NB4 (cell line): ENCODE data around the gene GPC5.
A peak's percentile ranks its signal among the peaks of the same experiment; 100 is the strongest.

Experiments
- DNase-seq: peaks from one replicate; pipeline ENCODE4 v3.0.0; 2010; ENCODE audit warnings: low read depth
- H3K4me3 ChIP-seq: one replicate; pipeline ENCODE4 v1.5.1; 2011; ENCODE audit warnings: mild to moderate bottlenecking, low read depth, low read length, moderate library complexity
- MYC ChIP-seq: IDR thresholded peaks from 2 replicates; pipeline ENCODE4 v1.6.1; 2011; ENCODE audit warnings: low read depth, low read length
- POLR2A ChIP-seq: IDR thresholded peaks from 2 replicates; pipeline ENCODE4 v1.6.1; 2011; ENCODE audit warnings: mild to moderate bottlenecking; ENCODE audit not compliant: insufficient read length; ENCODE audit errors: extremely low read depth
- TF ChIP-seq, protein P1 (sequence below): IDR thresholded peaks from one replicate; pipeline ENCODE4 v1.5.1; 2012; ENCODE audit warnings: low read depth, low read length
- TF ChIP-seq, protein P2 (sequence below): IDR thresholded peaks from 2 replicates; pipeline ENCODE4 v1.6.1; 2011; ENCODE audit warnings: low read depth, low read length

The GPC5 gene

DNA sequence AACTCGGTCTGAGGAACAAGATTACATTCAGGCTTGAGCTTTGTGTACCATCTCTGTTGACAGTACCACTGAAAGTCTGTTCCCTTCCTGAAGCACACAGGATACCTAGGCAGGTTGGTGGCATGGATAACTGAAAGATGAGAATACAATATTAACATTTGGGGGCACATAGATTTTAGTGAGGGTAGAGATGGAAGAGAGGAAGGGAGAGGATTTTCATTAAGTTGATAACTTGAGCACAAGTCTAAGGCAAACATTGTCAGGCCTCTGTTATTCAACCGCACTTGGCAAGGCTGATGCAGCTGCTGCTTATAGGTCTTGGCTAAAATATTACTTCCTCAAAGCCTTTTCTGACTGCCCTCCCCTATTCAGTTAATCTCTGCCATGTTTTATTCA, 40.0 kb upstream of the GPC5 start:
- TF ChIP-seq, protein P1, sequence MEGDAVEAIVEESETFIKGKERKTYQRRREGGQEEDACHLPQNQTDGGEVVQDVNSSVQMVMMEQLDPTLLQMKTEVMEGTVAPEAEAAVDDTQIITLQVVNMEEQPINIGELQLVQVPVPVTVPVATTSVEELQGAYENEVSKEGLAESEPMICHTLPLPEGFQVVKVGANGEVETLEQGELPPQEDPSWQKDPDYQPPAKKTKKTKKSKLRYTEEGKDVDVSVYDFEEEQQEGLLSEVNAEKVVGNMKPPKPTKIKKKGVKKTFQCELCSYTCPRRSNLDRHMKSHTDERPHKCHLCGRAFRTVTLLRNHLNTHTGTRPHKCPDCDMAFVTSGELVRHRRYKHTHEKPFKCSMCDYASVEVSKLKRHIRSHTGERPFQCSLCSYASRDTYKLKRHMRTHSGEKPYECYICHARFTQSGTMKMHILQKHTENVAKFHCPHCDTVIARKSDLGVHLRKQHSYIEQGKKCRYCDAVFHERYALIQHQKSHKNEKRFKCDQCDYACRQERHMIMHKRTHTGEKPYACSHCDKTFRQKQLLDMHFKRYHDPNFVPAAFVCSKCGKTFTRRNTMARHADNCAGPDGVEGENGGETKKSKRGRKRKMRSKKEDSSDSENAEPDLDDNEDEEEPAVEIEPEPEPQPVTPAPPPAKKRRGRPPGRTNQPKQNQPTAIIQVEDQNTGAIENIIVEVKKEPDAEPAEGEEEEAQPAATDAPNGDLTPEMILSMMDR, result no peak
- TF ChIP-seq MYC (no peak), POLR2A (peak; percentile 18)
- TF ChIP-seq, protein P2, sequence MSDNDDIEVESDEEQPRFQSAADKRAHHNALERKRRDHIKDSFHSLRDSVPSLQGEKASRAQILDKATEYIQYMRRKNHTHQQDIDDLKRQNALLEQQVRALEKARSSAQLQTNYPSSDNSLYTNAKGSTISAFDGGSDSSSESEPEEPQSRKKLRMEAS, result no peak
- peak; percentile 57 for DNase-seq
- no peak overlapping the region for H3K4me3 ChIP-seq

DNA sequence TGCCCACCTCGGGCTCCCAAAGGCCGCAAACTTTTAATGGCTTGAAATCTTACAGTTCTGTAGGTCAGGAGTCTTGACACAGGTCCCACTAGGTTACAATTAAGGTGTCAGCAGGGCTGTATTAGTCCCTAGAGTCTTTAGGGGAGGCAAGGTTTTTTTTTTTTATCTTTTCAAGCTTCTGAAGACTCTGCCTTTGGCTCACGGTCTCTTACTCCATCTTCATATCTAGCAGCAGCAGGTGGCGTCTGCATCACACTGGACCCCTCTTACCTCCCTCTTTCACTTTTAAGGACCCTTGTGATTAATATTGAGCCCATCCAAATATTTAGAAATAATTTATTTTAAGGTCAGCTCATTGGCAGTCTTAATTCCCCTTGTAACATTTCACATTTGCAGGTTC, 39.3 kb upstream of the GPC5 start:
- DNase-seq, result no peak
- TF ChIP-seq MYC (no peak), POLR2A (no peak)
- TF ChIP-seq, protein P1, result no peak
- TF ChIP-seq, protein P2, result no peak
- H3K4me3 ChIP-seq, result no peak overlapping the region

DNA sequence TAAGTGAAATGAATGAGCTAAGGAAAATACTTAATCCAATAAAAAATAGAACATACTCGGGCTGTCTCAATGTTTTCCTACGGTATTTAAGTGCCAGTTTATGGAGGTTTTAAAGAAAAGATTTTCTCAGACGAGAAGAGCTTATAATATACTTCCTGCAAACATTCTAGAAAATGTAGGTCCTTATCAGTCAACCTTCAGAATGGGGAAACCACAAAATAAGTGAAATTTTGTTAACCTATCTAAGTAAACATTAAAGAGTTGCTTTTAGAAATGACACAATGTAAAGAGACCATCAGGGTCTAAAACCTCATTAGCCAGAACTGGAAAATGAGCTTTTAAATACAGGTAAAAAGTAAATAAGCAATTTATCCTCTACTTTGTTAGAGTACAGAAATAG, 38.8 kb upstream of the GPC5 start:
- TF ChIP-seq, protein P1, result no peak
- TF ChIP-seq, protein P2, result no peak
- TF ChIP-seq MYC, result no peak
- TF ChIP-seq POLR2A, result no peak
- no peak overlapping the region for H3K4me3 ChIP-seq
- DNase-seq, result no peak

DNA sequence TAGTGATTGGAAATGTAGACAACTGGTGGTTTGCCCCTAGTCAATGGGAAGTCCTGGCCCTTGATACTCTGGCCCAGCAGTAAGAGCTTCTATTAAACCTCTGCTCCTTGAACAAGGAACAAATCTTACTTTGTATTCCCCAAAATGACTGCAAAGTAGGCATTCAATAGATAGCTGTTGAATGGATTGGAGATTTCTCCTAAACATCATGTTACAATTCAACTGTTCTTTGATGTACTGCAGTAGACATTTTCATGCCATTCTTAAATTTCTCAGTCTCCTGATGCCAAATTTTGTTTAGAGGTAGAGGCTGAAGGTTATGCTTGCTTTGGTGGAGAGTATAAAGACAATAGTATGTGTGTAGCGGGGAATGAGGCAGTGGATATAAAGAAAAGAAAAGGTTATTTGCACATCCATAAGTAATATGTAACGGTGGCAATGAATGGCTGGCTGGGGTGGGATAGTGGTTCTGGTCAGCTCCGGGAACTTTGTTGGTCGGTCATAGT, 38.1 kb upstream of the GPC5 start:
- peak; percentile 14 for TF ChIP-seq POLR2A
- TF ChIP-seq, protein P2, result no peak
- no peak overlapping the region for H3K4me3 ChIP-seq
- no peak for DNase-seq

DNA sequence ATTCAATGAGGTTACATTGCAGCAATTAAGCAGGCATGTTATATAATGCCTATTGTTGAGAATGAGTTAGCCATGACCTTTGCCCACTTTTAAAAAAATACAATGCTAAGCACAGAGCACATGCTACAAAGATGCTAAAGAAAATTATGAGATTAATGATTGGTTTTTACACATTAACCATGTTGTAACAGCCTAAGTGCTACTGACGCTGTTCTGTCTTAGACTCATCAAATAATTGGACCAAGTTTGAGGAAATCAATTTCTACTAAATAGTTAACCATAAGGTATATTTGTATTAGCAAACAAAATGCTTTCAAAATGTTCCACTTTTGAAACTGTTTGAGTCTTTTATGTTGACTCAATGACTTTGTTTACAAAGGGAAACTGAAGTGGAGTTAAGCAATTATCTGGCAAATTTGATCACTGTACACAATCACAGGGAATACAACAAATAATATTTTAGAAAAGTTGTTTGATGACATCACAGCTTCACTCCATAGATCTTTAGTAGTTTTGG, 36.6 kb upstream of the GPC5 start:
- TF ChIP-seq POLR2A (no peak), MYC (no peak)
- TF ChIP-seq, protein P2, result no peak
- TF ChIP-seq, protein P1, result no peak
- no peak for DNase-seq
- no peak overlapping the region for H3K4me3 ChIP-seq

DNA sequence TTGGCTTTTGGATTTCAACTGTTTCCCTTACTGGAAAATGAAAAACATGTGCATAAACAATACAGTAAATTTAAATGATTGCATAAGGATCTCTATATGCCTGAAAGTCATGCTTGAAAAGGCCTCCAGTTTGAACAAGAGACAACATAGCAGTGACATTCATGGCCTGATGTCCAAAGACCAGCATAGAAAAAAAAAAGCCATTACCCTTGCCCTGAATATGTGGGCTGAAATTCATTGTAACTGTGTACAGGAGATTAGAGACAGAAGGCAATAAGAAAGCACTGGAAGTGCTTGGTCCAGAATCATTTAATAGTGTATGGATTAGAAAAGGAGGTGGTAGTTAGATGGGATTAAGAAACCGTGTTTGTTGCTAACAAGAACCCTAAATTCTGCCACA, 35.5 kb upstream of the GPC5 start:
- H3K4me3 ChIP-seq, result no peak overlapping the region
- TF ChIP-seq, protein P2, result no peak
- TF ChIP-seq, protein P1, result no peak
- TF ChIP-seq POLR2A, result no peak
- no peak for TF ChIP-seq MYC
- no peak for DNase-seq
